Measurements from ENCODE around the gene CCDC187. TPM values are rescaled to one million over a fixed set of nuclear protein-coding genes. Genes with fewer than 3 reads are reported as not detected.

Gene CCDC187
- total and polyA plus RNA-seq, 2 of the 13 experiments (the other 11 are each of a cell fraction or from before 2014, with no cell fraction given): 0.03 to 0.13 TPM

GRCh38 chr9:136235709-136236455 lies 68.0 kb downstream of the CCDC187 start:
- no peaks in the 10 kb centered on the region for H3K27me3 ChIP-seq (ENCODE audit: control insufficient read depth in 1 of 2, insufficient read depth in 2 of 2, low read length in 2 of 2)

GRCh38 chr9:136235171-136235570 lies 68.7 kb downstream of the CCDC187 start:
- Histone ChIP-seq H3K4me3 (replicated peaks in 1 of 3; ENCODE audit: insufficient read depth in 1 of 3, low read depth in 2 of 3, low read length in 3 of 3) (no peak overlapping the region), H4K20me1 (ENCODE audit: insufficient read depth, low read length) (peaks cover 66% of the 10 kb centered on the region), H3K9ac (ENCODE audit: insufficient read depth, low read depth, low read length) (no peak overlapping the region), H3K4me2 (ENCODE audit: low read depth, low read length) (no peak overlapping the region), H3K79me2 (ENCODE audit: insufficient read depth, low read length) (peaks cover 61% of the 10 kb centered on the region), H3K27ac (ENCODE audit: extremely low read length, insufficient read depth, low read length) (no peak overlapping the region), H3K27me3 (ENCODE audit: control insufficient read depth in 1 of 2, insufficient read depth in 2 of 2, low read length in 2 of 2) (no peaks in the 10 kb centered on the region), H3K9me3 (ENCODE audit: low read length) (no peaks in the 10 kb centered on the region), H3K4me1 (ENCODE audit: insufficient read depth, low read length) (peaks cover 12% of the 10 kb centered on the region), H2AFZ (ENCODE audit: low read length) (no peak overlapping the region), H3K36me3 (replicated peaks in 1 of 2; ENCODE audit: control insufficient read depth in 1 of 2, insufficient read depth in 2 of 2, low read length in 2 of 2) (peaks cover 22 to 58% of the 10 kb centered on the region in 2 experiments; a peak in 4 of 5 replicates)
- WGBS (ENCODE audit: low lambda C conversion rate): 96% methylated on average over 17 of the region's 17 CpGs
- POLR2A ChIA-PET: no interaction called here
- DNase-seq (ENCODE audit: low spot score): no peak
- CTCF ChIA-PET (ENCODE audit: low intra/inter-chr PET ratio, low total read pairs): no interaction called here
- no peak for ATAC-seq
- BruUV-seq (replicated peaks): no TSS peak
- intact Hi-C loops (cut with micrococcal nuclease; ENCODE audit: unreplicated experiment): no loop called here
- in situ Hi-C loops (cut with HindIII; ENCODE audit: extremely low pct_ligation_motif_present, low pct_unique_long_range_greater_than_20kb): no loop called here
- TF ChIP-seq TGIF2 (CRISPR knock-in tag; IDR thresholded peaks at IDR 0.05): no peak
- FAIRE-seq: no peak

More at GRCh38 chr9:136235709-136236455, 68.0 kb downstream of the CCDC187 start:
- in situ Hi-C loops (cut with HindIII; ENCODE audit: extremely low pct_ligation_motif_present, low pct_unique_long_range_greater_than_20kb) (no loop called here), intact Hi-C loops (cut with micrococcal nuclease; ENCODE audit: unreplicated experiment) (no loop called here)
- no TSS peak for BruUV-seq (replicated peaks)
- 94% methylated on average over 18 of the region's 27 CpGs for WGBS (ENCODE audit: low lambda C conversion rate)
- H3K27ac ChIP-seq (ENCODE audit: extremely low read length, insufficient read depth, low read length): no peak overlapping the region
- no peak overlapping the region for H3K4me3 ChIP-seq (replicated peaks in 1 of 3; ENCODE audit: insufficient read depth in 1 of 3, low read depth in 2 of 3, low read length in 3 of 3)
- H3K9ac ChIP-seq (ENCODE audit: insufficient read depth, low read depth, low read length): no peak overlapping the region
- no peak for ATAC-seq
- H4K20me1 ChIP-seq (ENCODE audit: insufficient read depth, low read length): peaks cover 66% of the 10 kb centered on the region
- no peak overlapping the region for H2AFZ ChIP-seq (ENCODE audit: low read length)
- H3K9me3 ChIP-seq (ENCODE audit: low read length): no peaks in the 10 kb centered on the region
- no peak for DNase-seq (ENCODE audit: low spot score)
- peaks cover 18% of the 10 kb centered on the region for H3K4me1 ChIP-seq (ENCODE audit: insufficient read depth, low read length)
- ChIA-PET POLR2A (no interaction called here), CTCF (ENCODE audit: low intra/inter-chr PET ratio, low total read pairs) (no interaction called here)
- H3K4me2 ChIP-seq (ENCODE audit: low read depth, low read length): no peak overlapping the region
- peaks cover 22 to 58% of the 10 kb centered on the region in 2 experiments; a peak in 4 of 5 replicates for H3K36me3 ChIP-seq (replicated peaks in 1 of 2; ENCODE audit: control insufficient read depth in 1 of 2, insufficient read depth in 2 of 2, low read length in 2 of 2)
- no peak for FAIRE-seq
- peaks cover 63% of the 10 kb centered on the region for H3K79me2 ChIP-seq (ENCODE audit: insufficient read depth, low read length)
- TF ChIP-seq CBX2 (IDR thresholded peaks at IDR 0.05; ENCODE audit: low read depth, low read length) (no peak), CBX2 (CRISPR knock-in tag; IDR thresholded peaks at IDR 0.05; ENCODE audit: low read depth) (no peak), ZNF510 (CRISPR knock-in tag; IDR thresholded peaks at IDR 0.05; ENCODE audit: low read depth) (no peak), ZNF850 (CRISPR knock-in tag; conservative IDR thresholded peaks at IDR 0.05) (no peak), GATA4 (IDR thresholded peaks at IDR 0.05; ENCODE audit: borderline replicate concordance, low read depth) (no peak)
